IPS DF 6.9 (cell line): Measurements from ENCODE around the gene PASD1.

Source experiments
- DNase-seq: peaks from one replicate; pipeline ENCODE4 v3.0.0-alpha.2; 2013; ENCODE audit warnings: low read depth, low spot score
- H3K27ac ChIP-seq: one replicate; pipeline ENCODE4 v1.5.1; 2013; ENCODE audit warnings: low read length, control low read depth
- H3K27me3 ChIP-seq: 2 replicates; pipeline ENCODE4 v1.6.1; 2013; ENCODE audit warnings: mild to moderate bottlenecking, low read length; ENCODE audit not compliant: control insufficient read depth, insufficient read depth
- H3K36me3 ChIP-seq: 2 replicates; pipeline ENCODE4 v1.6.1; 2013; ENCODE audit warnings: low read length; ENCODE audit not compliant: control insufficient read depth, insufficient read depth
- H3K4me1 ChIP-seq: 2 replicates; pipeline ENCODE4 v1.6.1; 2013; ENCODE audit warnings: low read length; ENCODE audit not compliant: control insufficient read depth, insufficient read depth
- H3K4me3 ChIP-seq: 2 replicates; pipeline ENCODE4 v1.5.1; 2013; ENCODE audit warnings: mild to moderate bottlenecking, low read length
- H3K9me3 ChIP-seq: 2 replicates; pipeline ENCODE4 v1.6.1; 2013; ENCODE audit warnings: low read length, inconsistent platforms; ENCODE audit not compliant: control insufficient read depth, insufficient read depth
- WGBS: extraction: QIAGEN DNeasy Blood & Tissue Kit; methylation state at CpG from one replicate; pipeline ENCODE4 v1.1.7; 2013; ENCODE audit warnings: mixed read lengths, missing lambda C conversion rate; ENCODE audit not compliant: insufficient read length, insufficient coverage; 5-methylcytosine and 5-hydroxymethylcytosine counted together

Gene PASD1

GRCh38 chrX:151700581-151700980, 137.1 kb downstream of the PASD1 start:
- no peak for DNase-seq
- Histone ChIP-seq H3K4me1 (no peaks in the 10 kb centered on the region), H3K4me3 (no peak overlapping the region), H3K9me3 (no peaks in the 10 kb centered on the region), H3K36me3 (no peaks in the 10 kb centered on the region), H3K27ac (no peak overlapping the region), H3K27me3 (no peaks in the 10 kb centered on the region)
- no CpG with 5 or more reads among the region's 16 CpGs for WGBS

- no peaks in the 10 kb centered on the region for H3K9me3 ChIP-seq
- H3K4me3 ChIP-seq = no peak overlapping the region
- no peaks in the 10 kb centered on the region for H3K4me1 ChIP-seq
- H3K27me3 ChIP-seq = no peaks in the 10 kb centered on the region
- no peaks in the 10 kb centered on the region for H3K36me3 ChIP-seq
- no peak for DNase-seq
- no peak overlapping the region for H3K27ac ChIP-seq
- no CpG with 5 or more reads among the region's 4 CpGs for WGBS
These were observed 137.6 kb downstream of the PASD1 start for GRCh38 chrX:151701071-151701470.

DNA sequence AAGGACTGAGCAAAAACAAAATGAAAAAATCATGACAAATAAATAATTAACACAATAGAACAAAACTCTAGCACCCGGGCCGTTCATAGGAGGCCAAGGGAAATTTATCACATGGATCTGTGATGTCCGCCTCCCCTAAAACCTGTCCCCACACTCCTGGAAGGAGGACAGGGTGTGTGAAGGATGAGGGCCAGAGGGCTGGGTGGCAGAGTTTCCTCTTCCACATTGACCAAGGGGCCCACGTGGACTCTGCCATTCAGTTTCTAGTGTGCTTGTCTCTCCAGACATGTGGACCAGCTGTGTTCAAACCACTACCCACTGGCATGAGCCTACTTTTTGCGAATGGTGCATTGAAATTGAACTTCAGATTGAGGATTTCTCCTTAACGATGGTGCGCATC, 138.1 kb downstream of the PASD1 start:
- H3K9me3 ChIP-seq = no peaks in the 10 kb centered on the region
- WGBS = no CpG with 5 or more reads among the region's 7 CpGs

DNA sequence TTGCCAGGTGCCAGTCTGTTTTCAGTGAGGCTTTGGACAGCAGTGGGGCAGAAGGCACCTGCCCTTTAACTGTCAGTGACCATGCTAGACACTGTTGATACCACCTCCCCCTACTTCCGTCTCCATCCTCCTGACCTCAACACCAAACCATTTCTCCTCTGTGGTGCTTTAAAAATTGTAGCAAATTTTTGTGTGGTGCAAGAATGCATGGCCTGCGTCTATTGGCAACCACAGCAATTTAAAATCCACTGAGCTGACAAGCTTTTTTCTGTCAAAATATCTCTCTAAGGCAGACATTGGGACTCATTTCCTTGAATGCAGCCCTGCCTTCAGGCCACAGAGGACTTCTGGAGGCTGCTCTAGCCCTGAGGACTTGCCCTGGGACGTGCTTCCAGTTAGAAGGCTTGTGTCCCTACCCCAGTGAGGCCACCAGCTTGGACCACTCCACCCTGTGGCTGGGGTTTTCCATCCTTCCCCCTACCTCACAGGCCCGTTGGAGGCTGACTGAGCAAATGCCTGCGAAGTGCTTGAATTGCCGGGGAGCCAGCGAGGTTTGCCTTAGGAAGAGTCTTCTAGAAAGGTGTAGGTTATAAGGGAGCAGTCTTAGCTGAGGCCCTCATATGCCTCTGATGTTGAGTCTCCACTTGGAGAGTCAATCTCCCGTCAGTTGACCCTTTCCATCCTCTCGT, 138.7 kb downstream of the PASD1 start:
- Histone ChIP-seq H3K27me3 (no peaks in the 10 kb centered on the region), H3K36me3 (no peaks in the 10 kb centered on the region), H3K4me3 (no peak overlapping the region), H3K9me3 (no peaks in the 10 kb centered on the region), H3K4me1 (no peaks in the 10 kb centered on the region), H3K27ac (no peak overlapping the region)
- no CpG with 5 or more reads among the region's 9 CpGs for WGBS
- DNase-seq = no peak

More for the DNA sequence above, 138.1 kb downstream of the PASD1 start:
- no peak overlapping the region for H3K4me3 ChIP-seq
- H3K36me3 ChIP-seq = no peaks in the 10 kb centered on the region
- no peaks in the 10 kb centered on the region for H3K27me3 ChIP-seq
- DNase-seq = no peak
- no peaks in the 10 kb centered on the region for H3K4me1 ChIP-seq
- no peak overlapping the region for H3K27ac ChIP-seq

- Histone ChIP-seq H3K36me3 (no peaks in the 10 kb centered on the region), H3K27me3 (no peaks in the 10 kb centered on the region), H3K4me3 (no peak overlapping the region), H3K27ac (no peak overlapping the region), H3K4me1 (no peaks in the 10 kb centered on the region), H3K9me3 (no peaks in the 10 kb centered on the region)
- no CpG with 5 or more reads among the region's 7 CpGs for WGBS
- no peak for DNase-seq
These were observed 139.4 kb downstream of the PASD1 start for GRCh38 chrX:151702741-151703340.

GRCh38 chrX:151703487-151703886, 140.0 kb downstream of the PASD1 start:
- WGBS = no CpG with 5 or more reads among the region's 7 CpGs
- no peaks in the 10 kb centered on the region for H3K4me1 ChIP-seq
- no peaks in the 10 kb centered on the region for H3K27me3 ChIP-seq

GRCh38 chrX:151704041-151704663, 140.7 kb downstream of the PASD1 start:
- Histone ChIP-seq H3K27ac (no peak overlapping the region), H3K27me3 (no peaks in the 10 kb centered on the region), H3K4me3 (no peak overlapping the region), H3K9me3 (no peaks in the 10 kb centered on the region), H3K4me1 (no peaks in the 10 kb centered on the region), H3K36me3 (no peaks in the 10 kb centered on the region)
- no peak for DNase-seq
- no CpG with 5 or more reads among the region's 13 CpGs for WGBS

More at GRCh38 chrX:151703487-151703886, 140.0 kb downstream of the PASD1 start:
- DNase-seq = no peak
- Histone ChIP-seq H3K4me3 (no peak overlapping the region), H3K9me3 (no peaks in the 10 kb centered on the region), H3K36me3 (no peaks in the 10 kb centered on the region), H3K27ac (no peak overlapping the region)

DNA sequence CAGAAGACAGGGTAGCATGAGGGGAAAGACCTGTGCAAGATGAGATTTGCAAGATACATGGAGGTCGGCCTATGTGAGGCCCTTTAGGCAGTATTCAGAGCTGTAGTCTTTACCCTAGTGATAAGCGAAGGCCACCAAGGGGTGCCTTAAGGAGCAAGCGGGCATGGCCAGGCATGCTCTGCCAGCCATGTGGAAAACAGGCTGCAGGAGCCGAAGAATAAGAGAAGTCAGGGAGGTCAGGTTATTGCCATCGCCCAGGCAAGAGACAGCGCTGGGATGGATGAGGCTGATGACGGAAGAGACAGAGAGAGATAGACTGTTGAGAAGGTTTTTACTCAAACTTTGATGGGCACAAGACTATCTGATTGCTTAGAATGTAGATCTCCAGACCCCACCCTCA, 145.3 kb downstream of the PASD1 start:
- Histone ChIP-seq H3K9me3 (no peaks in the 10 kb centered on the region), H3K27ac (no peak overlapping the region), H3K27me3 (no peaks in the 10 kb centered on the region), H3K36me3 (no peaks in the 10 kb centered on the region), H3K4me1 (no peaks in the 10 kb centered on the region; the same call in 1 of the 2 replicates), H3K4me3 (no peak overlapping the region)
- WGBS = no CpG with 5 or more reads among the region's 7 CpGs
- no peak for DNase-seq

- Histone ChIP-seq H3K36me3 (no peaks in the 10 kb centered on the region), H3K4me1 (peaks cover 2% of the 10 kb centered on the region; the same call in 1 of the 2 replicates), H3K27me3 (no peaks in the 10 kb centered on the region), H3K9me3 (no peaks in the 10 kb centered on the region), H3K27ac (no peak overlapping the region), H3K4me3 (no peak overlapping the region)
- DNase-seq = no peak
- no CpG with 5 or more reads among the region's 2 CpGs for WGBS
These were observed 147.0 kb downstream of the PASD1 start for GRCh38 chrX:151710457-151710856.

DNA sequence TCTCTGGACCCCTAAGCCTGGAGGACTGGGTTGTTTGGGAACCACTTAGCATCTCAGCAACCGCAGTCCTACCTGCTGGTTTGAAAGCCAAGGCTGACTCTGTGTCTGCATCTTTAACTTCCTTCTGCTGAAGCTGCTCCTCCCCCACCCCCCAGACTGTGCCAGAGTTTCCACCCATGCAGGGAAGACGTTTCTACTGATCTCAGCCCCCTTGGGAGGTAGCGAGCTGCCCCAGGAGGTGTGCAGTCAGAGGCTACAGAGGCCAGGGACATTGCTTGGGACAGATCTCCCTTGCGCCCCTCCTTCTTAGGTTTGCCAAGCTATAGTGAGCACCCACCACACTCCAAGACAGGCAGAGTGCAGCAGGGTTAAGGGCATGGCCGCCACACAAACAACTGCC, 147.7 kb downstream of the PASD1 start:
- H3K4me3 ChIP-seq = no peak overlapping the region
- WGBS = no CpG with 5 or more reads among the region's 5 CpGs
- no peak overlapping the region for H3K27ac ChIP-seq

More for the DNA sequence above, 147.7 kb downstream of the PASD1 start:
- no peak for DNase-seq
- Histone ChIP-seq H3K36me3 (no peaks in the 10 kb centered on the region), H3K4me1 (peaks cover 2% of the 10 kb centered on the region; the same call in 1 of the 2 replicates), H3K9me3 (no peaks in the 10 kb centered on the region), H3K27me3 (no peaks in the 10 kb centered on the region)
